ENCODE results near the gene ADH1C. TPM values are rescaled to one million over a fixed set of nuclear protein-coding genes. Genes with fewer than 3 reads are reported as not detected.
"Not testable (repeated sequence)": the region's sequence is repeated elsewhere in the genome, so short reads cannot be mapped to it uniquely, and the experiment has no call there.

ADH1C gene
- total and polyA plus RNA-seq, 8 donors = 1.2 to 26.4 (median 22.1) TPM

GRCh38 chr4:99357948-99358347 lies 5.4 kb upstream of the ADH1C start:
- DNase-seq (no peak), ATAC-seq (no peak)
- no peaks in the 10 kb centered on the region for H3K36me3 ChIP-seq
- TF ChIP-seq CTCF (IDR thresholded peaks at IDR 0.05) = no peak
- intact Hi-C loops (cut with DNase I) = no loop called here
- H3K4me3 ChIP-seq = no peak overlapping the region
- H3K27ac ChIP-seq = no peak overlapping the region
- H3K4me1 ChIP-seq = peaks cover 0 to 5% of the 10 kb centered on the region in 2 donors
- peaks cover 0 to 9% of the 10 kb centered on the region in 2 donors for H3K9me3 ChIP-seq
- no peaks in the 10 kb centered on the region for H3K27me3 ChIP-seq

- intact Hi-C loops (cut with DNase I) = no loop called here
- DNase-seq (no peak), ATAC-seq (no peak)
- Histone ChIP-seq H3K4me1 (peaks cover 0 to 7% of the 10 kb centered on the region in 2 donors), H3K27me3 (no peaks in the 10 kb centered on the region), H3K36me3 (no peaks in the 10 kb centered on the region), H3K27ac (no peak overlapping the region), H3K9me3 (peaks cover 0 to 9% of the 10 kb centered on the region in 2 donors), H3K4me3 (no peak overlapping the region)
- TF ChIP-seq CTCF (IDR thresholded peaks at IDR 0.05) = no peak
These were observed 4.4 kb upstream of the ADH1C start for GRCh38 chr4:99356992-99357391.

DNA sequence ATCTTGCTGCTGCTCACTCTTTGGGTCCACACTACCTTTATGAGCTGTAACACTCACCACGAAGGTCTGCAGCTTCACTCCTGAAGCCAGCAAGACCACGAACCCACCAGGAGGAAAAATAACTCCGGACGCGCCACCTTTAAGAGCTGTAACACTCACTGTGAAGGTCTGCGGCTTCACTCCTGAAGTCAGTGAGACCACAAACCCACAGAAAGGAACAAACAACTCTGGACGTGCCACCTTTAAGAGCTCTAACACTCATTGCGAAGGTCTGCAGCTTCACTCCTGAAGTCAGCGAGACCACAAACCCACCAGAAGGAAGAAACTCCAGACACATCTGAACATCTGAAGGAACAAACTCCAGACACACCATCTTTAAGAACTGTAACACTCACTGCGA lies 3.6 kb upstream of the ADH1C start:
- ATAC-seq; H3K9me3 ChIP-seq; DNase-seq; intact Hi-C loops (cut with DNase I); H3K4me1 ChIP-seq; H3K4me3 ChIP-seq; H3K27ac ChIP-seq; H3K27me3 ChIP-seq; H3K36me3 ChIP-seq: not testable (repeated sequence)

GRCh38 chr4:99351487-99351886 lies 1.1 kb downstream of the ADH1C start:
- intact Hi-C loops (cut with DNase I) = no loop called here

GRCh38 chr4:99349338-99349737 lies 3.2 kb downstream of the ADH1C start:
- no peaks in the 10 kb centered on the region for H3K27me3 ChIP-seq
- no peak overlapping the region for H3K27ac ChIP-seq
- DNase-seq (no peak), ATAC-seq (no peak)
- peaks cover 0 to 7% of the 10 kb centered on the region in 2 donors for H3K4me1 ChIP-seq
- no peak overlapping the region for H3K4me3 ChIP-seq
- peaks cover 0 to 5% of the 10 kb centered on the region in 2 donors for H3K9me3 ChIP-seq
- H3K36me3 ChIP-seq = no peaks in the 10 kb centered on the region
- TF ChIP-seq CTCF (IDR thresholded peaks at IDR 0.05) = no peak
- intact Hi-C loops (cut with DNase I) = no loop called here

More at GRCh38 chr4:99351487-99351886, 1.1 kb downstream of the ADH1C start:
- Histone ChIP-seq H3K36me3 (no peaks in the 10 kb centered on the region), H3K27me3 (no peaks in the 10 kb centered on the region), H3K9me3 (peaks cover 0 to 7% of the 10 kb centered on the region in 2 donors), H3K4me3 (no peak overlapping the region), H3K4me1 (peaks cover 0 to 7% of the 10 kb centered on the region in 2 donors), H3K27ac (no peak overlapping the region)
- TF ChIP-seq CTCF (IDR thresholded peaks at IDR 0.05) = no peak
- ATAC-seq (no peak), DNase-seq (no peak)

DNA sequence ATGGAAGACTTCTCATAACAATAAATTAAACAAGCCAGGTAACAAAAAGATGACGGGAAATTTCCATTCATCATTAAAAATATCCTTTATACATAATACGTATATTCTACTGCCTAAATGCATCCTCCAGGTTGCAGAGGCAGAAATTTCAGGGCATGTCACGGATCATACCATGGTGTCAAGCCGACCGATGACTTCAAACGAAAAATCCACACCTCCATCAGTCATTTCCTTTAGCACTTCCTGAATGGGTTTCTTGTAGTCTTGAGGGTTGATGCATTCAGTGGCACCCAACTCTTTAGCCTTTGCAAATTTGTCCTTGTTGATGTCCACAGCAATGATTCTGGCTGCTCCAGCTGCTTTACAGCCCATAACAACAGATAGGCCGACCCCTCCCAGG lies 9.9 kb downstream of the ADH1C start:
- ATAC-seq; H3K9me3 ChIP-seq; H3K4me3 ChIP-seq; intact Hi-C loops (cut with DNase I); H3K4me1 ChIP-seq; DNase-seq; H3K27me3 ChIP-seq; H3K27ac ChIP-seq; H3K36me3 ChIP-seq: not testable (repeated sequence)

Measured in left lung (tissue), 10 donors.